ENCODE results near the gene MED31. TPM values are rescaled to one million over a fixed set of nuclear protein-coding genes. Genes with fewer than 3 reads are reported as not detected.

MED31 gene
- total and polyA plus RNA-seq, 2 of the 4 experiments (the other 2 are of a cell fraction) = 5.6 to 11.6 TPM

DNA sequence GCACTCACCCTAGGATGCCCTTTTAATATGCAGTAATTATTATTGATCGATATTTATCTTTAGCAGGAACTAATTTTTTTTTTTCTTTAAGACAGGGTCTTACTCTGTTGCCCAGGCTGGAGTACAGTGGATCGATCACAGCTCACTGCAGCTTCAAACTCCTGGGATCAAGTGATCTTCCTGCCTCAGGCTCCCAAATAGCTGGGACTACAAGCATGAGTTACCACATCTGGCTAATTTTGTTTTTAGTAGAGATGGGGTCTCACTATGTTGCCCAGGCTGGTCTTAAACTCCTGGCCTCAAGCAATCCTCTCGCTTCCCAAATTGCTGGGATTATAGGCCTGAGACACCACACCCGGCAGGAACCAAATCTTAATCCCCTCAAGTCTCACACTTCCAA lies 40.2 kb downstream of the MED31 start:
- H3K18ac ChIP-seq (ENCODE audit: low read depth, low read length) = no peak overlapping the region
- in situ Hi-C loops (cut with MboI; ENCODE audit: low sequenced_read_pairs) (no loop called here), dilution Hi-C loops (cut with HindIII; ENCODE audit: low sequenced_read_pairs, unreplicated experiment) (no loop called here), intact Hi-C loops (cut with micrococcal nuclease) (no loop called here)
- H4K91ac ChIP-seq (ENCODE audit: insufficient read depth, low read depth, low read length) = no peak overlapping the region
- no peaks in the 10 kb centered on the region; the same call in 1 of the 2 replicates for H3K9me1 ChIP-seq (ENCODE audit: insufficient read depth, low read length)
- H2AK5ac ChIP-seq (ENCODE audit: low read depth, low read length) = no peak overlapping the region
- H3K4ac ChIP-seq (ENCODE audit: low read depth, low read length) = no peak overlapping the region
- no peaks in the 10 kb centered on the region; the same call in 1 of the 2 replicates for H3K4me1 ChIP-seq (ENCODE audit: control insufficient read depth, insufficient read depth, low read length)
- WGBS, 2 experiments (ENCODE audit: extremely low coverage in 2 of 2, insufficient read length in 1 of 2) = no CpG with 5 or more reads among the region's 4 CpGs
- no peak for TF ChIP-seq SMC3 (IDR thresholded peaks at IDR 0.05; ENCODE audit: low read depth, low read length)
- TF ChIP-seq, protein P1, sequence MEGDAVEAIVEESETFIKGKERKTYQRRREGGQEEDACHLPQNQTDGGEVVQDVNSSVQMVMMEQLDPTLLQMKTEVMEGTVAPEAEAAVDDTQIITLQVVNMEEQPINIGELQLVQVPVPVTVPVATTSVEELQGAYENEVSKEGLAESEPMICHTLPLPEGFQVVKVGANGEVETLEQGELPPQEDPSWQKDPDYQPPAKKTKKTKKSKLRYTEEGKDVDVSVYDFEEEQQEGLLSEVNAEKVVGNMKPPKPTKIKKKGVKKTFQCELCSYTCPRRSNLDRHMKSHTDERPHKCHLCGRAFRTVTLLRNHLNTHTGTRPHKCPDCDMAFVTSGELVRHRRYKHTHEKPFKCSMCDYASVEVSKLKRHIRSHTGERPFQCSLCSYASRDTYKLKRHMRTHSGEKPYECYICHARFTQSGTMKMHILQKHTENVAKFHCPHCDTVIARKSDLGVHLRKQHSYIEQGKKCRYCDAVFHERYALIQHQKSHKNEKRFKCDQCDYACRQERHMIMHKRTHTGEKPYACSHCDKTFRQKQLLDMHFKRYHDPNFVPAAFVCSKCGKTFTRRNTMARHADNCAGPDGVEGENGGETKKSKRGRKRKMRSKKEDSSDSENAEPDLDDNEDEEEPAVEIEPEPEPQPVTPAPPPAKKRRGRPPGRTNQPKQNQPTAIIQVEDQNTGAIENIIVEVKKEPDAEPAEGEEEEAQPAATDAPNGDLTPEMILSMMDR (conservative IDR thresholded peaks at IDR 0.05; ENCODE audit: low read depth, low read length) = no peak
- no peak for TF ChIP-seq CEBPB (IDR thresholded peaks at IDR 0.05; ENCODE audit: low read depth, low read length)
- no peak for TF ChIP-seq POLR2A (IDR thresholded peaks at IDR 0.05; ENCODE audit: low read depth, low read length)
- TF ChIP-seq CHD1 (IDR thresholded peaks at IDR 0.05; ENCODE audit: low read depth, low read length) = no peak
- TF ChIP-seq BHLHE40 (IDR thresholded peaks at IDR 0.05; ENCODE audit: low read depth, low read length) = no peak
- TF ChIP-seq, protein P2, sequence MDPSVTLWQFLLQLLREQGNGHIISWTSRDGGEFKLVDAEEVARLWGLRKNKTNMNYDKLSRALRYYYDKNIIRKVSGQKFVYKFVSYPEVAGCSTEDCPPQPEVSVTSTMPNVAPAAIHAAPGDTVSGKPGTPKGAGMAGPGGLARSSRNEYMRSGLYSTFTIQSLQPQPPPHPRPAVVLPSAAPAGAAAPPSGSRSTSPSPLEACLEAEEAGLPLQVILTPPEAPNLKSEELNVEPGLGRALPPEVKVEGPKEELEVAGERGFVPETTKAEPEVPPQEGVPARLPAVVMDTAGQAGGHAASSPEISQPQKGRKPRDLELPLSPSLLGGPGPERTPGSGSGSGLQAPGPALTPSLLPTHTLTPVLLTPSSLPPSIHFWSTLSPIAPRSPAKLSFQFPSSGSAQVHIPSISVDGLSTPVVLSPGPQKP (IDR thresholded peaks at IDR 0.05; ENCODE audit: borderline replicate concordance, low read depth, low read length) = no peak
- no peak for TF ChIP-seq NFE2L2 (IDR thresholded peaks at IDR 0.05; ENCODE audit: low read depth, low read length)
- no peak for TF ChIP-seq RFX5 (IDR thresholded peaks at IDR 0.05; ENCODE audit: low read depth, low read length)
- no peak for TF ChIP-seq FOS (IDR thresholded peaks at IDR 0.05; ENCODE audit: low read depth, low read length)
- no peak for TF ChIP-seq MAZ (IDR thresholded peaks at IDR 0.05; ENCODE audit: borderline replicate concordance, low read depth, low read length)
- TF ChIP-seq, protein P3, sequence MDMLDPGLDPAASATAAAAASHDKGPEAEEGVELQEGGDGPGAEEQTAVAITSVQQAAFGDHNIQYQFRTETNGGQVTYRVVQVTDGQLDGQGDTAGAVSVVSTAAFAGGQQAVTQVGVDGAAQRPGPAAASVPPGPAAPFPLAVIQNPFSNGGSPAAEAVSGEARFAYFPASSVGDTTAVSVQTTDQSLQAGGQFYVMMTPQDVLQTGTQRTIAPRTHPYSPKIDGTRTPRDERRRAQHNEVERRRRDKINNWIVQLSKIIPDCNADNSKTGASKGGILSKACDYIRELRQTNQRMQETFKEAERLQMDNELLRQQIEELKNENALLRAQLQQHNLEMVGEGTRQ (IDR thresholded peaks at IDR 0.05; ENCODE audit: low read depth, low read length) = no peak
- TF ChIP-seq RCOR1 (IDR thresholded peaks at IDR 0.05; ENCODE audit: insufficient replicate concordance, low read length) = no peak
- TF ChIP-seq RAD21 (IDR thresholded peaks at IDR 0.05; ENCODE audit: low read length) = no peak
- no peak for TF ChIP-seq MAFK (IDR thresholded peaks at IDR 0.05; ENCODE audit: low read depth, low read length)
- TF ChIP-seq MXI1 (IDR thresholded peaks at IDR 0.05; ENCODE audit: borderline replicate concordance, low read depth, low read length) = no peak
- no peak for ATAC-seq (ENCODE audit: low read depth)
- H3K4me2 ChIP-seq (ENCODE audit: low read depth, low read length) = no peak overlapping the region
- H2AFZ ChIP-seq (replicated peaks; ENCODE audit: low read length, poor library complexity) = no peak overlapping the region
- no peak overlapping the region for H2BK20ac ChIP-seq (ENCODE audit: low read depth, low read length)
- H3K4me3 ChIP-seq (ENCODE audit: insufficient read depth, low read depth, low read length) = no peak overlapping the region
- no peak overlapping the region for H2AK9ac ChIP-seq (replicated peaks; ENCODE audit: low read depth, low read length, poor library complexity)
- no peak overlapping the region for H4K8ac ChIP-seq (ENCODE audit: low read depth in 2 of 2, low read length in 2 of 2)
- no TSS peak for BruUV-seq (replicated peaks)
- DNase-seq = no peak
- H3K79me1 ChIP-seq (ENCODE audit: low read depth in 1 of 2, low read length in 2 of 2) = peaks cover 18 to 23% of the 10 kb centered on the region in 2 experiments; a peak in 3 of 4 replicates
- H3K56ac ChIP-seq (ENCODE audit: extremely low read depth, insufficient read depth, low read length) = no peak overlapping the region
- POLR2A ChIA-PET (ENCODE audit: unreplicated experiment) = no interaction called here
- no peaks in the 10 kb centered on the region for H3K9me3 ChIP-seq (ENCODE audit: control insufficient read depth, insufficient read depth, low read length)
- peaks cover 42% of the 10 kb centered on the region for H3K36me3 ChIP-seq (ENCODE audit: control insufficient read depth, insufficient read depth, low read length)
- H3K14ac ChIP-seq (replicated peaks; ENCODE audit: low read depth, low read length) = no peak overlapping the region
- no peak overlapping the region for H2BK5ac ChIP-seq (ENCODE audit: low read depth, low read length, poor library complexity, severe bottlenecking)
- CTCF ChIA-PET = interaction anchor here (0.7 kb wide), 2 partner anchors 11 kb away, joined by 3 read pairs; no protein-coding TSS in a partner anchor
- no peak overlapping the region for H3K27ac ChIP-seq (ENCODE audit: insufficient read depth, low read length)
- H4K20me1 ChIP-seq (ENCODE audit: insufficient read depth, low read length) = peaks cover 3% of the 10 kb centered on the region; the same call in 1 of the 2 replicates
- H2BK120ac ChIP-seq (ENCODE audit: low read depth, low read length) = no peak overlapping the region
- H2BK15ac ChIP-seq (ENCODE audit: low read depth, low read length) = no peak overlapping the region
- no peak overlapping the region for H4K5ac ChIP-seq (ENCODE audit: low read depth, low read length)
- no peaks in the 10 kb centered on the region for H3K27me3 ChIP-seq (ENCODE audit: control insufficient read depth, insufficient read depth, low read length)
- no peak overlapping the region for H3K9ac ChIP-seq (ENCODE audit: low read depth, low read length)
- H3K23ac ChIP-seq (ENCODE audit: low read depth, low read length) = no peak overlapping the region
